NCI-H510A (cell line): ENCODE measurements around the gene UGT1A1.

Experiments
- DNase-seq: peaks from one replicate; lab custom pipeline; 2025; lab: John Stamatoyannopoulos, UW

Gene UGT1A1

GRCh38 chr2:233796254-233796653 lies 36.2 kb downstream of the UGT1A1 start:
- DNase-seq, result no peak

GRCh38 chr2:233798335-233799086 lies 38.4 kb downstream of the UGT1A1 start:
- no peak for DNase-seq

GRCh38 chr2:233799087-233799665 lies 39.1 kb downstream of the UGT1A1 start:
- DNase-seq, result no peak

DNA sequence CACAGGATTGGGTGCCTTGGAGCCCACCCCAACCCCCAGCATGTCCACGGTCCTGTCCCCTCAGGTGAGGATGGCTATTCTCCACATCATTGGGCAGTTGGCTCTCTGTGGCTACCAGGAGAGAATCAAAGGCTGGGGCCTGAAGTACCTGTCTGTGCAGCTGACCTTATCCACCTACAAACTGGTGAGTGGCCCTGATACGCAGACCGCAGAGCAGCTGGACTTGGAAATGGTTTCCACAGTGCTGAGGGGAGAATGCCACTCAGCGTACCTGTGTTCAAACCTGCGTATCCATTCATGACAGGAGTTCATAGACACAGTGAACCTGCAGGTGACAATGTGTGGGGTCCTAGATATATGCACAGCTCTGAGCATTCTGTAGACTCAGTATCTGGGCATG lies 39.6 kb downstream of the UGT1A1 start:
- DNase-seq, result no peak

GRCh38 chr2:233800208-233800607 lies 40.1 kb downstream of the UGT1A1 start:
- DNase-seq, result no peak

DNA sequence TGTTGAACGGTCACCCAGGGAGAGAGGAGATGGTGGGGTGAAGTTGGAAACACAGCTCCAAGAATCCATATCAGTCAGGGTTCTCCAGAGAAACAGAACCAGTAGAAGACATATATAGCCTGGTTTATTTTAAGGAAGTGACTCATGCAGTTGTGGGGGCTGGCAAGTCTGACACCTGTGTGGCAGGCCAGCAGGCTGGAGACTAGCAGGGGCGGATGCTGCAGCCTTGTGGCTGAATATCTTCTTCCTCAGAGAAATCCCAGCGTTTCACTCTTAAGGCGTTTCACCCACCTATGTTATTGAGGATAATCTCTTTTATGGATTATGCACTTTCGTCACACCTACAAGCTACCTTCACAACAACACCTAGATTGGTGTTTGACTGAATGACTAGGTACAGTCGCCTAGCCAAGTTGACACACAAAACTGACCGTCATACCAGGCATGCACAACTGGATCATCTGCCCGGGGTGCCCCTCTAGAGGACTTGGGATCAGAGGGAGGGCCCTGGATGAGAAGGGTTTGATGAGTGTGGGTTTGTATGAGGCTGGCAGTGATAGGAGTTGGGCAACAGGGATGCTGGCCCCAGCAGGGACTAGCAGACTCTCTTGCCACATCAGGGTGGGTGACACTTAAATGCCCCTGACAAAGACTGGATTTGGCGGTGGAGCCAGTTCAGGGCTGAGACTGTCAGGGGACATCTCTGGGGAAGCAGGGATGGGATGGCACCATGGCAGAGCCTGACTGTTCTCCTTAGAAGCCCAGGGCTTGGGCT lies 41.5 kb downstream of the UGT1A1 start:
- no peak for DNase-seq

- no peak for DNase-seq
Measured at GRCh38 chr2:233802132-233802815, 42.2 kb downstream of the UGT1A1 start.

DNA sequence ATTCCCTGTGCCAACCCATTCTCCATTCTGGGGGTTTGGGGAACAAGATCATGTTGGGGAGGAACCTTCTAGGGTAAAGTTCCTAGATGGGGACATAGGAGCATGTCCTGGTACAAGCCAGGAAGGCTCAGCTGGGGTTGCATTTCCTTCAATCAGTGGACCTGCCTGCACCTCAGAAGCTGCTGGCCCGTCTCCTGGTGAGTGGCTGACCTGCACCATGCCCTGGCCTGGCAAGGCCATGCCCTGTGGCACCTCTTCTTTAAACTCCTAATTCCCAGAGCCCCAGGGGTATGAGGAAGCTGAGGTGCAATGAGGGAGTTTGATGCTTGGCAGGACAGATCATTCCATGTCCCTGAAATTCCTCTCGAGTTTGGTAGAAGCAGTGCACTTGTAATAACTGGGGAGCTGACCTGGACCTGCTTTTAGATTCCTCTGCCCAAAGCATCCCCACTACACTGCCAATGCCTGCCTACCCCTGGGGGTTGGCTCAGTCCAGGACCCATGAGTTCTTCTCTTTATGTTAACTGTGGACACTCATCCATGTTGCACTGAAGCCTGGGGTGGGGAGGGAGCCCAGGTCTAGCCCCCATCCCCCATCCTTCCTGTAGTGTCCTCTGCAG lies 43.3 kb downstream of the UGT1A1 start:
- no peak for DNase-seq

DNA sequence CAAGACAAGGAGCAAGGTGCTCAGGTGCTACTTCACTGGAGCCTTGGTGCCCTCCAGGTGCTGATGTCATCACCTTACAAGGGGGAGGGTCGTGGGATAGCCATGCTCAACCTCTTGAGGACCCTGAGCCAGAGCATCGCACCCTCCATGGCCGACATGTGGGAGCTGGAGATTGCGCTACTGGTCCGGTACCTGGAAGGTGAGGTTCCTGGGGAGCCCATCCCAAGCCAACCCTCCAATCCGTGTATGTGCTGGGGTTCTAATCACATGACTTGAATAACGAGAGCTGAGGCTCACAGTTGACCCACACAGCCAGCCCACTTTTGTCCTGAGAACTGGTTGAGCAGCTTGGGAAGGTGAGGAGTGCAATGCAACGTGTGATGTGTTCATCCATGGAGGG lies 43.9 kb downstream of the UGT1A1 start:
- no peak for DNase-seq

DNA sequence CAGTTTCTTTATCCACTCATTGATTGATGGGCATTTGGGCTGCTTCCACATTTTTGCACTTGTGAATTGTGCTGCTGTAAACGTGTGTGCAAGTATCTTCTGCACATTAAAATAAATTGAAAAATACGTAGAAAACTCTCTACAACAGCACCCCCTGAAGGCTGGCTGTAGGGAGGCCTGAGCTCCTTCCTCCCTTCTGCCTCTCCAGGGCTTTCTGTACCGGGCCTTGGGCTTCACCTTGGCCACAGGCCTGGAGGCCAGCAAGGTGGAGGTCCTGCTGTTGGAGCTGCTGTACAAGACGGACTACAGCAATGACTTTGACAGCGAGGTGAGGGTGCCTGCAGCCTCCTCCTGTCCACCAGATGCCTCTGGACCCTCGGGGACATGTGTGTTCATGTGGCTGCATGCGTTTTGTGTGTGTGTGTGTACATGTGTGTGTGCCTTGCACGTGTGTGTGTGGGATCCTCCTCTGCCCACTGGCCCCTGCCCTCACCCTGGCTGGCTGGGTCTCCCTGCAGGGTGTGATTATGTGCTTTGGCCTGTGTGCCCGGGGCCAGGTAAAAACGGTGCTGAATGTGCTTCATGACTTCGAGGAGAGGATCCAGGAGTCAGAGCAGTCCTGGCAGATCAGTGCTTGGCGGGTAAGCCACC lies 47.3 kb downstream of the UGT1A1 start:
- DNase-seq, result no peak

DNA sequence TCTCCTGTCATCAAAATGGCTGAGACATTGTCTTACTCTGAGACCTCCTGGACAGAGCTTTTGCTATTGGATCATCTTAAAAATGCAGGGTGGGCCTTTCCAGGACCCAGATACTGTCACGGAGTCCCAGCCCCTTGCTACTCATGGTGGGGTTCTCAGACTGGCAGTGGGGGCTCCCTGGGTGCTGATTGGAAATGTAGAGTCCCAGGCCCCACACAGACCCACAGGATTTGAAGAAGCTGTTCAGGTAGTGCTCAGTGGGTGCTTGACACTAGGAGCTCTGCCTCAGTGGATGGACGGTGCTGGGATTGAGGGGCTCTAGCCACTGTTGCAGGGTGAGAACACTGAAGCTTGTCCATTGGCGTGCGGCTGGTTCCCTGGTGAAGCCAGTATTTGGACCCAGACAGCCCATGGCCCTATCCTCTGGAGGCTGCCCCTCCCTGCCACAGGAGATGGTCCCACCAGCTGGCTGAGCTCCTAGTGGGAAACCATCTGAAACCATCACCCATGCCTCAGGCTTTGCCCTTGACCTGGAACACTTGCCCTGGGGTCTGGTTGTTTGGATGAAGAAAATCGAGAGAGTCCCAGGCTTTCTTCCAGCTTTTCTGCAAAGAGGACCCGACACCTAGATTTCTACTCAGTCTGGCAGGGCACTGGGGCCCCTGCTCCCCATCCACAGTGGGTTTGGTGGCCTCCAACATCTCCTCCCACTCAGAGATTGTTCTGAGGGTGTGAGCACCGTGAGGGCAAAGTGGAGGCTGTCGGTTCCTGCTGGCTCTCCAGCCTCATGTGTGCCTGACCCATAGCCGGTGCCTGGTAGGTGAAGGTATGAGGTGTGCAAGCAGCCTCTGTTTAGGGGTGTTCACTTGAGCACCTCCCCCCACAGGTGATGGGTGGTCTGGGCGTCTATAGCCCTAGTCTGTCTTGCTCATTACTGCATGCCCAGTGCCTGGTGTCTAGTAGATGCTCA lies 48.2 kb downstream of the UGT1A1 start:
- no peak for DNase-seq

DNA sequence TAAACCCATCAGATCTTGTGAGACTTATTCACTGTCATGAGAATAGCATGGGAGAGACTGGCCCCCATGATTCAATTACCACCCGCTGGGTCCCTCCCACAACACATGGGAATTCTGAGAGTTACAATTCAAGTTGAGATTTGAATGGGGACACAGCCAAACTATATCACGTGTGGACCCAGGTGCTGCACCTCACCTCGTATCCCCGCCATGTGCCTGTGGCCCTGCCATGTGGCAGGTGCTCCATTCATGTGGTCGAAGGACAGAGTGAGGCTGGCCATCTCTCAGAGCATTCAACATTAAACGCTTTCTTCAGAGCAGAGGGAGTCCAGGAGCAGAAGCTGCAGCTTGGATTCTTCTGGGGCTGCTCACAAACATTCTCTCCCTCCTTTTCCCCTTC lies 50.3 kb downstream of the UGT1A1 start:
- no peak for DNase-seq

GRCh38 chr2:233811087-233811486 lies 51.0 kb downstream of the UGT1A1 start:
- DNase-seq, result no peak

DNA sequence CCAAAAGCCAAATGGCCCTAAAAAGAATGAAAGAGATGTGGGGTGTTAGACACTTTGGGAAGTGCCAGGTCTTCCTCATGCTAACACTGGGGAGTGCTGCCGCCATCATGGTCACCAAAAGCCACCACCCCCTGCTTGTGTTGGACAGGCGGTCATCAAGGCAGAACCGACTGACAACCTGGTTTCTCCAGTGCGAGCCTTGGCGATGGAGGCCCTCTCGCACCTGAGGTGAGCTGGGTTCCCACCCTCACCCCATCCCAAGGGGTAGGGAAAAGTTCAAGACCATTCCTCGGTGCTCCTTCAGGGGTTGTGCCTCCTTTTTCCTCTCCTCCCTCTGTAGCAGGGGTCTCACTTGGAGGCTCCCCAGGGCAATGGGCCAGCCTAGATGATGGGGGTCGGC lies 51.7 kb downstream of the UGT1A1 start:
- no peak for DNase-seq

DNA sequence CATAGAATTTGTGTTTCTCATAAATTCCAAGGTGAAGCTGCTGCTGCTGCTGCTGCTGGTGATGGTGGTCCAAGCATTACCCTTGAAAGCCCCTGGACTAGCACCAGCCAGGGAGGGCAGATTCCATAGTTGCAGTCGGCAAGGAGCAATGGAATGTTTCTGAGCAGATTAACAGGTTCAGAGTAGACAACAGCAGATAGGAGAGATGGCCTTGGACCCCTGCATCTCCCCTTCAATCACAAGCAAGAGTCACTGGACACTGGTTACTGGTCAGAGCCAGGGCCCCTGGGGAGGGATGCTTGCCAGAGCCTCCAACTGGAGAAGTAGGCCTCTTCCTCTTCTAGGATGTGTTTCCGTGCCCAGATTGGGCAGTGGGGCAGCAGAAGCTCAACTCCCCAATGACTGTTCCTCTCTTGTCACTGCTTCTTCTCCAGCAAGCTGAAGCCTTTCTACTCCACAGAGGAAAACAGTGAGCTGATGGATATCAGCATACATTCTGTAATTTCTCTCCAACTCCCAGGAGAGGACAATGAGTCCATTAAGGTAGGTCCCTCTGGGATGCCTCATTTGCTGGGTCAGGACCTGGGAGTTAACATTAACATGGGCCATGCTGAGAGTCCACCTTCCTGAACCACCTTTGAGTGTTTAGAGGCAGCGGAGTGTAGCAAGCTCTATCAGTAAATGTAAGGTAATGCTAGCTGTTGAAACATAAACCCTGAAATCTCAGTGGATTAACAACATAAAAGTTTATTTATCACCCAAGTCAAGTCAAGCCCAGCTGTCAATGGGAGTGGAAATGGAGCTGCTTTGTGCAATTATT lies 53.4 kb downstream of the UGT1A1 start:
- no peak for DNase-seq

- DNase-seq, result no peak
Measured at GRCh38 chr2:233814056-233814835, 54.2 kb downstream of the UGT1A1 start.

DNA sequence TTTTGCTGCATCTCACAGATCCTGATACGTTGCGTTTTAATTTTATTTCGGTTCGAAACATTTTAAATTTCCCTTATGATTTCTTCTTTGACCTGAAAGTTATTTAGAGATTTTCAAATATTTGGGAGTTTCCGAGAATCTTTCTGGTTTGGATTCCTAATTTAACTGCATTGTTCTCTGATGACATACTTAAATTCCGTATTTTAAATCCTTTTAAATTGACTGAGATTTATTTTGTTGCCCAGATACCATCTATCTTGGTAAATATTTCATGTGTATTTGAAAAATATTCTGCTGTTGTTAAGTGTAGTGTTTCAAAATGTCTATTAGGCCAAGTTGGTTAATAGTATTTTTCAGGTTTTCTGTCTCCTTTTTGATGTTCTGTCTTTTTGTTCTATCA lies 55.8 kb downstream of the UGT1A1 start:
- no peak for DNase-seq

DNA sequence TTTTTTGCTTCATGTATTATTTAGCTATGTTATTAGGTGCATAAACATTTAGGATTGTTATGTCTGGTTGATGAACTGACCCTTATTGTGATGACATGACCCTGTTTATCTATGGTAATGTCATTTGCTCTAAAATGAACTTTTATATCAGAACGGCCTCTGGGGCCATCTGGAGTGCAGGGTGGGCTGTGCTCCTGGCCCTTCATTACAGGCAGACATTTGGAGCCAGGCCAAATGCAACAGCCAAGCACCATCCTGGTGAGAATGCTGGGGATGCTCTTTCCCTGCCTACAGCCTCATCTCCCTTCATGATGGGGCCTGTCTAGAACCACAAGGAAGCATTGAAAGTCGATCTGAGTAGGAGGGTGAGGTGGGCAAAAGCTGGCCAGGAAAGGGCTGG lies 56.3 kb downstream of the UGT1A1 start:
- no peak for DNase-seq

- no peak for DNase-seq
Measured at GRCh38 chr2:233816771-233817170, 56.7 kb downstream of the UGT1A1 start.
